Lower leg skin (tissue), 3 donors: Measurements from ENCODE around the gene DOCK1.

ENCODE experiments used
- POLR2A ChIP-seq, 2 donors: fragments of 450-650 bp; IDR thresholded peaks; one replicate each; pipeline ENCODE4 v1.6.1; 2016 to 2017; ENCODE audit warnings: antibody characterized with exemption in 2 of 2, mild to moderate bottlenecking in 1 of 2, moderate library complexity in 1 of 2
- TF ChIP-seq, protein P1 (sequence below), 3 donors: fragments of 450-650 bp; IDR thresholded peaks; one replicate each; pipeline ENCODE4 v1.5.1; 2016; ENCODE audit warnings: antibody characterized with exemption in 3 of 3, mild to moderate bottlenecking in 3 of 3, moderate library complexity in 2 of 3

GRCh38 chr10:127417686-127418401 is 512.6 kb downstream of the DOCK1 start:
- no peak for TF ChIP-seq POLR2A (IDR thresholded peaks at IDR 0.05)
- TF ChIP-seq, protein P1, sequence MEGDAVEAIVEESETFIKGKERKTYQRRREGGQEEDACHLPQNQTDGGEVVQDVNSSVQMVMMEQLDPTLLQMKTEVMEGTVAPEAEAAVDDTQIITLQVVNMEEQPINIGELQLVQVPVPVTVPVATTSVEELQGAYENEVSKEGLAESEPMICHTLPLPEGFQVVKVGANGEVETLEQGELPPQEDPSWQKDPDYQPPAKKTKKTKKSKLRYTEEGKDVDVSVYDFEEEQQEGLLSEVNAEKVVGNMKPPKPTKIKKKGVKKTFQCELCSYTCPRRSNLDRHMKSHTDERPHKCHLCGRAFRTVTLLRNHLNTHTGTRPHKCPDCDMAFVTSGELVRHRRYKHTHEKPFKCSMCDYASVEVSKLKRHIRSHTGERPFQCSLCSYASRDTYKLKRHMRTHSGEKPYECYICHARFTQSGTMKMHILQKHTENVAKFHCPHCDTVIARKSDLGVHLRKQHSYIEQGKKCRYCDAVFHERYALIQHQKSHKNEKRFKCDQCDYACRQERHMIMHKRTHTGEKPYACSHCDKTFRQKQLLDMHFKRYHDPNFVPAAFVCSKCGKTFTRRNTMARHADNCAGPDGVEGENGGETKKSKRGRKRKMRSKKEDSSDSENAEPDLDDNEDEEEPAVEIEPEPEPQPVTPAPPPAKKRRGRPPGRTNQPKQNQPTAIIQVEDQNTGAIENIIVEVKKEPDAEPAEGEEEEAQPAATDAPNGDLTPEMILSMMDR (IDR thresholded peaks at IDR 0.05) = no peak
